IMR-90 (cell line): Measurements from ENCODE around the gene DHRS13. TPM values are rescaled to one million over a fixed set of nuclear protein-coding genes. Genes with fewer than 3 reads are reported as not detected.

Experiments used
- ATAC-seq: fragments of 200-7000 bp; cut with Tn5 transposase; 2 replicates; pipeline ENCODE4 v1.9.1; 2020; ENCODE audit warnings: low read depth, mild to moderate bottlenecking, moderate library complexity
- BruUV-seq: library from RNA; stranded (reverse); fragments of 400-500 nt; replicated peaks from 2 replicates; lab custom pipeline; 2021; lab: Mats Ljungman, UMichigan
- CTCF ChIA-PET: fragments of 300-600 bp; formaldehyde crosslinking; extraction: SDS; loops from one replicate; lab custom pipeline; 2021; ENCODE audit warnings: antibody characterized with exemption; lab: Yijun Ruan, JAX
- POLR2A ChIA-PET: fragments of 300-600 bp; sonication (Branson Sonifier 250); formaldehyde crosslinking; loops from one replicate; lab custom pipeline; 2022; ENCODE audit warnings: antibody characterized with exemption; ENCODE audit not compliant: unreplicated experiment; lab: Charles Lee
- DNase-seq: peaks from one replicate; pipeline ENCODE4 v3.0.0; 2013
- H2AFZ ChIP-seq: replicated peaks from 2 replicates; pipeline ENCODE3; 2013; ENCODE audit warnings: low read length, mild to moderate bottlenecking; ENCODE audit not compliant: poor library complexity
- H2AK5ac ChIP-seq: 2 replicates; pipeline ENCODE4 v1.6.1; 2013; ENCODE audit warnings: low read depth, low read length, inconsistent platforms
- H2AK9ac ChIP-seq: replicated peaks from 2 replicates; pipeline ENCODE3; 2013; ENCODE audit warnings: mild to moderate bottlenecking, low read depth, low read length, moderate library complexity; ENCODE audit not compliant: poor library complexity
- H2BK120ac ChIP-seq: 2 replicates; pipeline ENCODE4 v1.6.1; 2013; ENCODE audit warnings: low read depth, low read length, inconsistent platforms
- H2BK15ac ChIP-seq: 3 replicates; pipeline ENCODE4 v1.6.1; 2013; ENCODE audit warnings: low read depth, low read length, inconsistent platforms
- H2BK20ac ChIP-seq: 2 replicates; pipeline ENCODE4 v1.6.1; 2013; ENCODE audit warnings: low read depth, mild to moderate bottlenecking, inconsistent platforms, low read length, moderate library complexity
- H2BK5ac ChIP-seq: 2 replicates; pipeline ENCODE4 v1.6.1; 2013; ENCODE audit warnings: mild to moderate bottlenecking, low read depth, low read length, inconsistent platforms; ENCODE audit not compliant: poor library complexity, severe bottlenecking
- H3K14ac ChIP-seq: replicated peaks from 2 replicates; pipeline ENCODE4 v1.6.1; 2013; ENCODE audit warnings: low read depth, low read length, inconsistent platforms
- H3K18ac ChIP-seq: 2 replicates; pipeline ENCODE4 v1.6.1; 2013; ENCODE audit warnings: low read depth, low read length, control low read depth
- H3K23ac ChIP-seq: 2 replicates; pipeline ENCODE4 v1.6.1; 2013; ENCODE audit warnings: low read depth, low read length, inconsistent platforms
- H3K27ac ChIP-seq: 2 replicates; pipeline ENCODE4 v1.5.1; 2013; ENCODE audit warnings: mild to moderate bottlenecking, control low read depth, low read length; ENCODE audit not compliant: insufficient read depth
- H3K27me3 ChIP-seq: 2 replicates; pipeline ENCODE4 v1.6.1; 2013; ENCODE audit warnings: low read length; ENCODE audit not compliant: control insufficient read depth, insufficient read depth
- H3K36me3 ChIP-seq: 2 replicates; pipeline ENCODE4 v1.6.1; 2013; ENCODE audit warnings: low read length, mixed read lengths; ENCODE audit not compliant: control insufficient read depth, insufficient read depth
- H3K4ac ChIP-seq: 2 replicates; pipeline ENCODE4 v1.6.1; 2013; ENCODE audit warnings: low read depth, low read length, inconsistent platforms
- H3K4me1 ChIP-seq: 2 replicates; pipeline ENCODE4 v1.6.1; 2013; ENCODE audit warnings: low read length, mixed read lengths; ENCODE audit not compliant: control insufficient read depth, insufficient read depth
- H3K4me2 ChIP-seq: 2 replicates; pipeline ENCODE4 v1.6.1; 2013; ENCODE audit warnings: low read depth, mild to moderate bottlenecking, control low read depth, low read length, moderate library complexity
- H3K4me3 ChIP-seq: 2 replicates; pipeline ENCODE4 v1.5.1; 2013; ENCODE audit warnings: low read depth, mild to moderate bottlenecking, control low read depth, low read length, moderate library complexity; ENCODE audit not compliant: insufficient read depth
- H3K56ac ChIP-seq: 2 replicates; pipeline ENCODE4 v1.6.1; 2013; ENCODE audit warnings: low read length, inconsistent platforms; ENCODE audit not compliant: insufficient read depth; ENCODE audit errors: extremely low read depth
- H3K79me1 ChIP-seq, 2 experiments: 2 replicates each; pipeline ENCODE4 v1.6.1; 2013; ENCODE audit warnings: low read length in 2 of 2, inconsistent platforms in 1 of 2, low read depth in 1 of 2
- H3K9ac ChIP-seq: 2 replicates; pipeline ENCODE4 v1.6.1; 2013; ENCODE audit warnings: low read depth, low read length, control low read depth
- H3K9me1 ChIP-seq: 2 replicates; pipeline ENCODE4 v1.6.1; 2013; ENCODE audit warnings: low read length, inconsistent platforms; ENCODE audit not compliant: insufficient read depth
- H3K9me3 ChIP-seq: 2 replicates; pipeline ENCODE4 v1.6.1; 2013; ENCODE audit warnings: low read length; ENCODE audit not compliant: control insufficient read depth, insufficient read depth
- H4K20me1 ChIP-seq: 2 replicates; pipeline ENCODE4 v1.6.1; 2013; ENCODE audit warnings: low read length, inconsistent platforms; ENCODE audit not compliant: insufficient read depth
- H4K5ac ChIP-seq: 2 replicates; pipeline ENCODE4 v1.6.1; 2013; ENCODE audit warnings: mild to moderate bottlenecking, low read depth, low read length, control low read depth
- H4K8ac ChIP-seq, 2 experiments: 2 replicates each; pipeline ENCODE4 v1.6.1; 2013; ENCODE audit warnings: low read depth in 2 of 2, low read length in 2 of 2, control low read depth in 1 of 2, inconsistent platforms in 1 of 2
- H4K91ac ChIP-seq: 2 replicates; pipeline ENCODE4 v1.6.1; 2013; ENCODE audit warnings: low read depth, low read length, inconsistent platforms; ENCODE audit not compliant: insufficient read depth
- BHLHE40 ChIP-seq: fragments of 150-350 bp; IDR thresholded peaks from 2 replicates; pipeline ENCODE4 v1.6.1; 2016; ENCODE audit warnings: mild to moderate bottlenecking, low read depth, low read length
- ELK1 ChIP-seq: fragments of 150-350 bp; IDR thresholded peaks from 2 replicates; pipeline ENCODE4 v1.6.1; 2016; ENCODE audit warnings: low read depth, mild to moderate bottlenecking, low read length, moderate library complexity, borderline replicate concordance
- MAZ ChIP-seq: IDR thresholded peaks from 2 replicates; pipeline ENCODE4 v1.6.1; 2012; ENCODE audit warnings: low read depth, mild to moderate bottlenecking, low read length, improper control_type of control experiment, moderate library complexity, borderline replicate concordance
- RAD21 ChIP-seq: IDR thresholded peaks from 2 replicates; pipeline ENCODE4 v1.6.1; 2012; ENCODE audit warnings: low read length, improper control_type of control experiment
- RCOR1 ChIP-seq: IDR thresholded peaks from 2 replicates; pipeline ENCODE4 v1.6.1; 2012; ENCODE audit warnings: mild to moderate bottlenecking, low read length, improper control_type of control experiment; ENCODE audit not compliant: insufficient replicate concordance
- RFX5 ChIP-seq: IDR thresholded peaks from 2 replicates; pipeline ENCODE4 v1.8.0; 2012; ENCODE audit warnings: low read depth, mild to moderate bottlenecking, low read length, moderate library complexity
- SMC3 ChIP-seq: fragments of 150-350 bp; IDR thresholded peaks from 2 replicates; pipeline ENCODE4 v1.6.1; 2016; ENCODE audit warnings: low read depth, mild to moderate bottlenecking, antibody characterized with exemption, low read length, moderate library complexity
- USF2 ChIP-seq: fragments of 150-350 bp; IDR thresholded peaks from 2 replicates; pipeline ENCODE4 v1.6.1; 2017; ENCODE audit warnings: mild to moderate bottlenecking, antibody characterized with exemption, low read length, low read depth
- WGBS, 2 experiments: methylation state at CpG; one replicate each; pipeline versions ENCODE4 v1.1.5 to v1.1.7; 2013; ENCODE audit warnings: missing lambda C conversion rate in 2 of 2; ENCODE audit not compliant: insufficient read length in 1 of 2; ENCODE audit errors: extremely low coverage in 2 of 2; 5-methylcytosine and 5-hydroxymethylcytosine counted together
- dilution Hi-C: fragments of 300-500 bp; cut with HindIII; formaldehyde crosslinking; loops from one replicate; pipeline ENCODE4 v1.14.3; 2018; ENCODE audit warnings: low sequenced_read_pairs; ENCODE audit not compliant: unreplicated experiment
- in situ Hi-C: fragments of 300-500 bp; cut with MboI; formaldehyde crosslinking; loops from 3 replicates; pipeline ENCODE4 v1.14.3; 2019; ENCODE audit warnings: low sequenced_read_pairs, inconsistent platforms, mixed read lengths
- intact Hi-C: fragments of 100-400 bp; cut with micrococcal nuclease; formaldehyde crosslinking; loops from 2 replicates; pipeline ENCODE4 v1.10.0; 2022
- polyA plus RNA-seq, 3 experiments: library from polyadenylated mRNA; depleted of rRNA; stranded (reverse); fragments of >200 nt; gene quantifications; 2 replicates each; pipeline ENCODE4 v1.2.3, GENCODE V29; 2012; ENCODE audit warnings: low replicate concordance in 1 of 3
- total RNA-seq: library from RNA; depleted of rRNA; stranded (reverse); fragments of >200 nt; gene quantifications from 2 replicates; pipeline ENCODE4 v1.2.3, GENCODE V29; 2012

Gene DHRS13
- total and polyA plus RNA-seq, 2 of the 4 experiments (the other 2 are of a cell fraction): 2.7 to 3.9 TPM

GRCh38 chr17:28855336-28855679 lies 47.6 kb downstream of the DHRS13 start:
- TF ChIP-seq ELK1 (no peak), MAZ (no peak), RFX5 (no peak), USF2 (no peak), RCOR1 (no peak), BHLHE40 (no peak), RAD21 (no peak), SMC3 (no peak)
- Histone ChIP-seq H2AFZ (peak overlapping the region; percentile 90), H3K36me3 (peaks cover 21% of the 10 kb centered on the region), H3K9ac (peak overlapping the region; percentile 91), H4K8ac (peak overlapping the region; percentile 92 to 98), H3K14ac (peak overlapping the region; percentile 86), H3K4ac (peak overlapping the region; percentile 82), H3K56ac (peak overlapping the region; percentile 53; the same call in 1 of the 2 replicates), H2BK5ac (no peak overlapping the region), H2AK9ac (peak overlapping the region; percentile 46), H3K23ac (peak overlapping the region; percentile 93; the same call in 1 of the 2 replicates), H3K4me3 (peak overlapping the region; percentile 84), H3K4me2 (peak overlapping the region; percentile 98), H2AK5ac (no peak overlapping the region), H4K91ac (peak overlapping the region; percentile 73; the same call in 1 of the 2 replicates), H4K5ac (peak overlapping the region; percentile 96), H3K27me3 (no peaks in the 10 kb centered on the region), H3K18ac (no peak overlapping the region), H3K4me1 (no peaks in the 10 kb centered on the region), H3K27ac (peak overlapping the region; percentile 84), H2BK15ac (no peak overlapping the region), H3K9me3 (no peaks in the 10 kb centered on the region), H2BK120ac (no peak overlapping the region), H3K9me1 (peaks cover 4% of the 10 kb centered on the region; the same call in 1 of the 2 replicates), H4K20me1 (no peaks in the 10 kb centered on the region), H2BK20ac (no peak overlapping the region), H3K79me1 (peaks cover 15 to 16% of the 10 kb centered on the region in 2 experiments)
- in situ Hi-C loops (no loop called here), dilution Hi-C loops (no loop called here), intact Hi-C loops (loop anchor here (5.0 kb wide), 1 partner anchor 93 kb away; no protein-coding TSS in a partner anchor)
- POLR2A ChIA-PET: no interaction called here
- no TSS peak for BruUV-seq
- CTCF ChIA-PET: no interaction called here
- DNase-seq (no peak), ATAC-seq (no peak)
- WGBS, 2 experiments: no CpG with 5 or more reads among the region's 5 CpGs
